GM12865 (cell line): ENCODE results near the gene PICK1.

Experiments
- DNase-seq: peaks from one replicate; pipeline ENCODE4 v3.0.0; 2010; ENCODE audit warnings: low read depth
- H3K4me3 ChIP-seq: 2 replicates; pipeline ENCODE4 v1.5.1; 2011; ENCODE audit warnings: mild to moderate bottlenecking, low read depth, low read length, control low read depth
- CTCF ChIP-seq: IDR thresholded peaks from 2 replicates; pipeline ENCODE4 v1.5.1; 2011; ENCODE audit warnings: low read length, control low read depth, low read depth, inconsistent platforms; ENCODE audit not compliant: insufficient read depth; ENCODE audit errors: missing control alignments

Gene PICK1

GRCh38 chr22:38089474-38089851 is 32.3 kb downstream of the PICK1 start:
- H3K4me3 ChIP-seq, result no peak overlapping the region
- no peak for DNase-seq
- no peak for TF ChIP-seq CTCF

- H3K4me3 ChIP-seq, result no peak overlapping the region
- no peak for TF ChIP-seq CTCF
- no peak for DNase-seq
Observed at GRCh38 chr22:38097058-38097457, 39.9 kb downstream of the PICK1 start.

GRCh38 chr22:38097557-38098409 is 40.6 kb downstream of the PICK1 start:
- peak; percentile 20 for DNase-seq
- no peak overlapping the region for H3K4me3 ChIP-seq

GRCh38 chr22:38098410-38099249 is 41.4 kb downstream of the PICK1 start:
- TF ChIP-seq CTCF, result no peak
- no peak overlapping the region for H3K4me3 ChIP-seq
- no peak for DNase-seq

More at GRCh38 chr22:38097557-38098409, 40.6 kb downstream of the PICK1 start:
- TF ChIP-seq CTCF, result peak; percentile 23

GRCh38 chr22:38103641-38104040 is 46.4 kb downstream of the PICK1 start:
- TF ChIP-seq CTCF, result no peak
- no peak for DNase-seq
- no peak overlapping the region for H3K4me3 ChIP-seq

- peak; percentile 29 for TF ChIP-seq CTCF
- DNase-seq, result no peak
- no peak overlapping the region for H3K4me3 ChIP-seq
Observed at GRCh38 chr22:38104084-38104483, 46.9 kb downstream of the PICK1 start.
